PC-3 (cell line): ENCODE results near the gene LEUTX. TPM values are rescaled to one million over a fixed set of nuclear protein-coding genes. Genes with fewer than 3 reads are reported as not detected.

ENCODE experiments used
- ATAC-seq: fragments of 200-7000 bp; cut with Tn5 transposase; 2 replicates; pipeline ENCODE4 v1.9.1; 2020; ENCODE audit warnings: mild to moderate bottlenecking, moderate library complexity
- BruUV-seq: library from RNA; stranded (reverse); fragments of 400-500 nt; replicated peaks from 2 replicates; lab custom pipeline; 2021; lab: Mats Ljungman, UMichigan
- CTCF ChIA-PET: fragments of 300-600 bp; sonication (Branson Sonifier 250); formaldehyde crosslinking; loops from one replicate; lab custom pipeline; 2022; ENCODE audit warnings: antibody characterized with exemption; lab: Charles Lee
- POLR2A ChIA-PET: fragments of 300-600 bp; sonication (Branson Sonifier 250); formaldehyde crosslinking; loops from one replicate; lab custom pipeline; 2022; ENCODE audit warnings: antibody characterized with exemption; ENCODE audit not compliant: unreplicated experiment; lab: Charles Lee
- DNase-seq: peaks from one replicate; pipeline ENCODE4 v3.0.0-alpha.2; 2015
- H2AFZ ChIP-seq: fragments of 300-600 bp; sonication (generic); 2 replicates; pipeline ENCODE4 v1.6.0; 2016; ENCODE audit warnings: antibody characterized with exemption, low read length
- H3F3A ChIP-seq: fragments of 300-600 bp; sonication (generic); one replicate; pipeline ENCODE4 v1.6.0; 2017; ENCODE audit warnings: antibody characterized with exemption, low read length, control low read depth, mild to moderate bottlenecking; ENCODE audit not compliant: unreplicated experiment
- H3K27ac ChIP-seq: fragments of 300-600 bp; sonication (generic); 2 replicates; pipeline ENCODE4 v1.5.1; 2016; ENCODE audit warnings: mild to moderate bottlenecking, low read length
- H3K27me3 ChIP-seq: fragments of 300-600 bp; sonication (generic); 2 replicates; pipeline ENCODE4 v1.6.1; 2016; ENCODE audit warnings: low read length, mixed read lengths
- H3K36me3 ChIP-seq: fragments of 300-600 bp; sonication (generic); 2 replicates; pipeline ENCODE4 v1.6.1; 2016; ENCODE audit warnings: low read depth, mixed run types, low read length, mixed read lengths
- H3K4me1 ChIP-seq: fragments of 300-600 bp; sonication (generic); 2 replicates; pipeline ENCODE4 v1.5.1; 2016; ENCODE audit warnings: low read length; ENCODE audit not compliant: insufficient read depth
- H3K4me2 ChIP-seq: fragments of 300-600 bp; sonication (generic); 2 replicates; pipeline ENCODE4 v1.6.0; 2016; ENCODE audit warnings: low read length
- H3K4me3 ChIP-seq: fragments of 300-600 bp; sonication (generic); 2 replicates; pipeline ENCODE4 v1.5.1; 2016; ENCODE audit warnings: mild to moderate bottlenecking, low read length, mixed read lengths
- H3K79me2 ChIP-seq: fragments of 300-600 bp; sonication (generic); 2 replicates; pipeline ENCODE4 v1.6.1; 2017; ENCODE audit warnings: low read length, mixed read lengths
- H3K9ac ChIP-seq: fragments of 300-600 bp; sonication (generic); 2 replicates; pipeline ENCODE4 v1.6.0; 2016; ENCODE audit warnings: mild to moderate bottlenecking, low read length
- H3K9me2 ChIP-seq: fragments of 300-600 bp; sonication (generic); replicated peaks from 2 replicates; pipeline ENCODE4 v1.6.1; 2016; ENCODE audit warnings: mixed run types, low read length, mixed read lengths
- H3K9me3 ChIP-seq: fragments of 300-600 bp; sonication (generic); 2 replicates; pipeline ENCODE4 v1.6.1; 2016; ENCODE audit warnings: low read length, mixed read lengths
- H4K20me1 ChIP-seq: fragments of 300-600 bp; sonication (generic); 2 replicates; pipeline ENCODE4 v1.6.1; 2016; ENCODE audit warnings: low read length, mixed read lengths
- EZH2 ChIP-seq: fragments of 300-600 bp; sonication (generic); IDR thresholded peaks from one replicate; pipeline ENCODE4 v1.6.1; 2017; ENCODE audit warnings: antibody characterized with exemption, mild to moderate bottlenecking, low read length; ENCODE audit not compliant: unreplicated experiment
- EZH2phosphoT487 ChIP-seq: fragments of 300-600 bp; sonication (generic); IDR thresholded peaks from 2 replicates; pipeline ENCODE4 v1.6.1; 2018; ENCODE audit warnings: mild to moderate bottlenecking, antibody characterized with exemption, low read length, borderline replicate concordance
- intact Hi-C: fragments of 100-400 bp; cut with micrococcal nuclease; formaldehyde crosslinking; loops from 2 replicates; pipeline ENCODE4 v1.9.0; 2023
- total RNA-seq: library from RNA; depleted of rRNA; stranded (reverse); fragments of >200 nt; gene quantifications from 2 replicates; pipeline ENCODE4 v1.2.3, GENCODE V29; 2014
- TF ChIP-seq, protein P1 (sequence below): fragments of 300-600 bp; sonication (generic); conservative IDR thresholded peaks from 2 replicates; pipeline ENCODE4 v1.5.1; 2017; ENCODE audit warnings: antibody characterized with exemption, low read depth, mild to moderate bottlenecking, low read length

LEUTX gene
- total RNA-seq, 1 experiment from 2014 or later: not detected

DNA sequence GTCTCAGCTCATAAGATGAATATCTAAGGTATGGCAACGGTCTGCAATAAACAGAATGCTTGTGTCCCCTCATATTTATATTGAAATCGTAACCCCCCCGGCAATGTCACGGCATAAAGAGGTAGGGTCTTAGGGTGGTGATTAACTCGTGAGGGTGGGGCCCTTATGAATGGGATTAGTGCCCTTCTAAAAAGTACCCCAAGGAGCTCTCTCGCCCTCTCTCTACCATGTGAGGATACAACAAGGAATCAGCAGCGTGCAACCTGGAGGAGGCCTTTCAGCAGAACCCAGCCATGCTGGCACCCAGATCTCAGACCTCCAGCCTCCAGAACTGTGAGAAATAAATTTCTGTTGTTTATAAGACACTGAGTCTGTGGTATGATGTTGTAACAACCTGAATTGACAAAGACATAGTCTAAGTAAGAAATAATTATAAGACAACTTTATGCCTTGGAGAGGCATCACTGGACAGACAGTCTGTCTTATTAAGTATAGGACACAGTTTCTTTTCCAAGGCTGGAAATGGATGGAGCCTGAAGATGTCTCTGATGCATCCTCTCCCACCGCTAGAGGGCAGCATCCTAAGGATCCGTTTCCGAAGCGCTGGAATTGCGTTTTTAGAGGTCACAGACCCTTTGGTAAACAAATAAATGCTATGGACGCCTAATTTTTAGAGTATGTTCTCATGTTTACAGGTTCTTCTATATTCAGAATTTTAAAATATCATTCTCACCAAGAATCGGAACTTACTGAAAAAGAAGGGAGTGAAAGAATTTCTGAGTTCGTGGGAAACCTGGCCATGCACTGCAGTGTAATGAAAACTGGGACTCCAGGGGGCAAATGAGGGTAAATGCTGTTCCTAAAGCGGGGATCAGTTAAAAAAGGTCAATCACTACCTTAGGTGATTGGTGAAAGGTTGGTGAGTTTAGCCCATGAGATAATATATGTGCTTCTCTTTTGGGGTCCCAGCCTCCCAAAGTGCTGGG is 13.3 kb upstream of the LEUTX start:
- Histone ChIP-seq H3F3A (no peaks in the 10 kb centered on the region), H3K27me3 (peaks cover 21% of the 10 kb centered on the region), H3K4me1 (no peaks in the 10 kb centered on the region), H3K79me2 (no peaks in the 10 kb centered on the region), H4K20me1 (no peaks in the 10 kb centered on the region), H3K27ac (no peak overlapping the region), H3K36me3 (no peaks in the 10 kb centered on the region), H2AFZ (no peak overlapping the region), H3K9me3 (no peaks in the 10 kb centered on the region), H3K9ac (no peak overlapping the region), H3K4me3 (no peak overlapping the region), H3K4me2 (no peak overlapping the region), H3K9me2 (no peaks in the 10 kb centered on the region)
- no peak for TF ChIP-seq EZH2
- TF ChIP-seq EZH2phosphoT487: no peak
- TF ChIP-seq, protein P1, sequence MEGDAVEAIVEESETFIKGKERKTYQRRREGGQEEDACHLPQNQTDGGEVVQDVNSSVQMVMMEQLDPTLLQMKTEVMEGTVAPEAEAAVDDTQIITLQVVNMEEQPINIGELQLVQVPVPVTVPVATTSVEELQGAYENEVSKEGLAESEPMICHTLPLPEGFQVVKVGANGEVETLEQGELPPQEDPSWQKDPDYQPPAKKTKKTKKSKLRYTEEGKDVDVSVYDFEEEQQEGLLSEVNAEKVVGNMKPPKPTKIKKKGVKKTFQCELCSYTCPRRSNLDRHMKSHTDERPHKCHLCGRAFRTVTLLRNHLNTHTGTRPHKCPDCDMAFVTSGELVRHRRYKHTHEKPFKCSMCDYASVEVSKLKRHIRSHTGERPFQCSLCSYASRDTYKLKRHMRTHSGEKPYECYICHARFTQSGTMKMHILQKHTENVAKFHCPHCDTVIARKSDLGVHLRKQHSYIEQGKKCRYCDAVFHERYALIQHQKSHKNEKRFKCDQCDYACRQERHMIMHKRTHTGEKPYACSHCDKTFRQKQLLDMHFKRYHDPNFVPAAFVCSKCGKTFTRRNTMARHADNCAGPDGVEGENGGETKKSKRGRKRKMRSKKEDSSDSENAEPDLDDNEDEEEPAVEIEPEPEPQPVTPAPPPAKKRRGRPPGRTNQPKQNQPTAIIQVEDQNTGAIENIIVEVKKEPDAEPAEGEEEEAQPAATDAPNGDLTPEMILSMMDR: peak; percentile 83
- ATAC-seq (no peak), DNase-seq (peak; percentile 57)
- POLR2A ChIA-PET: no interaction called here
- CTCF ChIA-PET: no interaction called here
- intact Hi-C loops: loop anchor here (2.0 kb wide), 1 partner anchor 79 kb away; no protein-coding TSS in a partner anchor
- no TSS peak for BruUV-seq

DNA sequence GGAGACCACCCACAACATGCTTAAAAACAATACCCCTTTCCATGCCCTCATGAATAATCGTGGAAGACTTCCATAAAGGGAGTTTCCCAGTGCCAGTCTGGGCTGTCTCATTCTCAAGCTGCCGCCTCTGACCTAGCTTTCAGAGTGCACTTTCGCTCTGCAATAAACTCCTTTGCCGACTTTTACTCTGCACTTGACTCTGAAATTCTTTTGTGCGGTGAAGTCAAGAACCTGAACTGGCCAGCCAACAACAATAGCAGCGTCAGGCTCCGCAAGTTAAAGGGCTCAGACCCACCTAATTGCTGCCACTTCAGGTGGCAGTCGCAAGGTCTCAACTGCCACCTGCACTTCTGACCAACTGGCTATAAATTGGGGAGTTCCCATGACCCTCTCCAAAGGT is 10.3 kb upstream of the LEUTX start:
- ATAC-seq (no peak), DNase-seq (no peak)

More for the DNA sequence above, 10.3 kb upstream of the LEUTX start:
- Histone ChIP-seq H3K9me3 (no peaks in the 10 kb centered on the region), H3K27me3 (peaks cover 34% of the 10 kb centered on the region), H3K79me2 (no peaks in the 10 kb centered on the region), H3F3A (no peaks in the 10 kb centered on the region), H3K36me3 (no peaks in the 10 kb centered on the region), H3K4me3 (no peak overlapping the region), H3K27ac (no peak overlapping the region), H3K4me2 (no peak overlapping the region), H2AFZ (no peak overlapping the region), H3K9ac (no peak overlapping the region), H3K4me1 (no peaks in the 10 kb centered on the region), H4K20me1 (no peaks in the 10 kb centered on the region), H3K9me2 (no peaks in the 10 kb centered on the region)
- CTCF ChIA-PET: no interaction called here
- POLR2A ChIA-PET: no interaction called here
- no peak for TF ChIP-seq EZH2phosphoT487
- TF ChIP-seq, protein P1: no peak
- intact Hi-C loops: no loop called here
- BruUV-seq: no TSS peak
